K562 (cell line): Measurements from ENCODE around the gene NADSYN1.

ENCODE experiments used
- JUN ChIP-seq, 2 experiments: sonication (generic) in 1 of 2; formaldehyde crosslinking in 1 of 2; IDR thresholded peaks; 2 replicates each; pipeline versions ENCODE4 v1.6.1 to v1.8.0; 2012 to 2022; ENCODE audit warnings: borderline replicate concordance in 2 of 2, mild to moderate bottlenecking in 2 of 2, improper control_type of control experiment in 1 of 2, low read depth in 1 of 2, low read length in 1 of 2, missing genetic modification reagents in 1 of 2
- NCOA1 ChIP-seq: fragments of 450-650 bp; IDR thresholded peaks from 2 replicates; pipeline ENCODE4 v1.6.1; 2016; ENCODE audit warnings: low read depth
- POLR2AphosphoS5 ChIP-seq: IDR thresholded peaks from 2 replicates; pipeline ENCODE4 v1.6.1; 2011; ENCODE audit warnings: mild to moderate bottlenecking, low read depth, low read length, moderate library complexity; ENCODE audit not compliant: control insufficient read depth, insufficient read depth
- POLR2B ChIP-seq: fragments of 450-650 bp; IDR thresholded peaks from 2 replicates; pipeline ENCODE4 v1.6.1; 2018; ENCODE audit warnings: low read depth; ENCODE audit not compliant: partially characterized antibody
- RAD21 ChIP-seq, 2 experiments: fragments of 250-450 bp in 1 of 2; fragments of 450-650 bp in 1 of 2; sonication (Bioruptor Pico) in 1 of 2; formaldehyde crosslinking in 1 of 2; IDR thresholded peaks in 1 of 2; conservative IDR thresholded peaks in 1 of 2; 2 replicates each; pipeline versions ENCODE4 v1.4.0 to v1.8.0; 2020 to 2022; ENCODE audit warnings: mild to moderate bottlenecking in 2 of 2, moderate library complexity in 1 of 2
- SRSF3 ChIP-seq: fragments of 200-400 bp; formaldehyde crosslinking; IDR thresholded peaks from 2 replicates; pipeline ENCODE4 v1.6.1; 2016; ENCODE audit warnings: mild to moderate bottlenecking, low read length, moderate library complexity; ENCODE audit not compliant: insufficient read depth
- ZNF12 ChIP-seq: sonication (generic); formaldehyde crosslinking; IDR thresholded peaks from 2 replicates; pipeline ENCODE4 v1.4.0; 2020; ENCODE audit warnings: mild to moderate bottlenecking, missing genetic modification reagents
- ZNF551 ChIP-seq: fragments of 250-450 bp; sonication (Bioruptor Pico); IDR thresholded peaks from 2 replicates; pipeline ENCODE4 v1.5.0; 2021; ENCODE audit warnings: mild to moderate bottlenecking, moderate library complexity
- ZNF699 ChIP-seq: fragments of 250-450 bp; sonication (Bioruptor Pico); IDR thresholded peaks from 2 replicates; pipeline ENCODE4 v1.8.0; 2021; ENCODE audit warnings: mild to moderate bottlenecking, moderate library complexity; ENCODE audit not compliant: insufficient replicate concordance
- TF ChIP-seq, protein P1 (sequence below): sonication (generic); formaldehyde crosslinking; IDR thresholded peaks from 2 replicates; pipeline ENCODE4 v1.8.1; 2023; ENCODE audit warnings: mild to moderate bottlenecking, missing genetic modification reagents
- TF ChIP-seq, protein P2 (sequence below): fragments of 450-650 bp; IDR thresholded peaks from 2 replicates; pipeline ENCODE4 v1.6.1; 2016; ENCODE audit warnings: antibody characterized with exemption

DNA sequence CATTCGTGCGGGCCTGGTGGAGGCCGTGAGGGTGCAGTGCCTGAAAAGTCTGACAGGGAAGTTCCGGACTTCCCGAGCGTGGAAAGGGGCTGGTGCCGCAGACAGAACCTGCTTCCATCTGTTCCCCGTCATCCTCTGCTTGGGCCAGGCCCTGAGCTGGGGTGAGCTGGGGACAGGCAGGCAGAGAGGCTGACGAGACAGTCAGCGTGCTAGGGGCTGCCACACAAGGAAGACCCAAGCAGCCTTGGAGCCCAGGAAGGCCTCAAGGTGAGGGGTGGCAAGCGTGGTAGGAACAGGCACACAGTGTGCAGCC lies 25.5 kb downstream of the NADSYN1 start:
- TF ChIP-seq SRSF3: no peak
- TF ChIP-seq RAD21 (CRISPR knock-in tag; conservative IDR thresholded peaks at IDR 0.05 in 1 of 2, IDR thresholded peaks at IDR 0.05 in 1 of 2): no peak
- TF ChIP-seq NCOA1: no peak
- TF ChIP-seq JUN (IDR thresholded peaks at IDR 0.05; ENCODE audit: borderline replicate concordance, low read depth, low read length): no peak
- no peak for TF ChIP-seq JUN (CRISPR knock-in tag; IDR thresholded peaks at IDR 0.05; ENCODE audit: borderline replicate concordance)
- no peak for TF ChIP-seq ZNF699 (CRISPR knock-in tag)
- no peak for TF ChIP-seq POLR2B
- no peak for TF ChIP-seq ZNF551 (CRISPR knock-in tag)
- TF ChIP-seq, protein P1, sequence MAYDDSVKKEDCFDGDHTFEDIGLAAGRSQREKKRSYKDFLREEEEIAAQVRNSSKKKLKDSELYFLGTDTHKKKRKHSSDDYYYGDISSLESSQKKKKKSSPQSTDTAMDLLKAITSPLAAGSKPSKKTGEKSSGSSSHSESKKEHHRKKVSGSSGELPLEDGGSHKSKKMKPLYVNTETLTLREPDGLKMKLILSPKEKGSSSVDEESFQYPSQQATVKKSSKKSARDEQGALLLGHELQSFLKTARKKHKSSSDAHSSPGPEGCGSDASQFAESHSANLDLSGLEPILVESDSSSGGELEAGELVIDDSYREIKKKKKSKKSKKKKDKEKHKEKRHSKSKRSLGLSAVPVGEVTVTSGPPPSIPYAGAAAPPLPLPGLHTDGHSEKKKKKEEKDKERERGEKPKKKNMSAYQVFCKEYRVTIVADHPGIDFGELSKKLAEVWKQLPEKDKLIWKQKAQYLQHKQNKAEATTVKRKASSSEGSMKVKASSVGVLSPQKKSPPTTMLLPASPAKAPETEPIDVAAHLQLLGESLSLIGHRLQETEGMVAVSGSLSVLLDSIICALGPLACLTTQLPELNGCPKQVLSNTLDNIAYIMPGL (CRISPR knock-in tag): no peak
- TF ChIP-seq, protein P2, sequence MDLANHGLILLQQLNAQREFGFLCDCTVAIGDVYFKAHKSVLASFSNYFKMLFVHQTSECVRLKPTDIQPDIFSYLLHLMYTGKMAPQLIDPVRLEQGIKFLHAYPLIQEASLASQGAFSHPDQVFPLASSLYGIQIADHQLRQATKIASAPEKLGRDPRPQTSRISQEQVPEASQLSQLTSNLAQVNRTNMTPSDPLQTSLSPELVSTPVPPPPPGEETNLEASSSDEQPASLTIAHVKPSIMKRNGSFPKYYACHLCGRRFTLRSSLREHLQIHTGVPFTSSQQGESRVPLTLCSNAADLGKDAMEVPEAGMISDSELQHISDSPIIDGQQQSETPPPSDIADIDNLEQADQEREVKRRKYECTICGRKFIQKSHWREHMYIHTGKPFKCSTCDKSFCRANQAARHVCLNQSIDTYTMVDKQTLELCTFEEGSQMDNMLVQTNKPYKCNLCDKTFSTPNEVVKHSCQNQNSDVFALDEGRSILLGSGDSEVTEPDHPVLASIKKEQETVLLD: no peak
- no peak for TF ChIP-seq ZNF12 (CRISPR knock-in tag)
- TF ChIP-seq POLR2AphosphoS5: no peak
